ENCODE results near the gene PAK4. TPM values are rescaled to one million over a fixed set of nuclear protein-coding genes. Genes with fewer than 3 reads are reported as not detected.

PAK4 gene
- total and polyA plus RNA-seq, 2 of the 13 experiments (the other 11 are each of a cell fraction or from before 2014, with no cell fraction given) = 9.5 to 17.8 TPM

- no TSS peak for BruUV-seq (replicated peaks)
- Histone ChIP-seq H3K4me1 (ENCODE audit: insufficient read depth, low read length) (peaks cover 7% of the 10 kb centered on the region; the same call in 1 of the 2 replicates), H3K4me3 (replicated peaks in 1 of 3; ENCODE audit: insufficient read depth in 1 of 3, low read depth in 2 of 3, low read length in 3 of 3) (no peak overlapping the region), H4K20me1 (ENCODE audit: insufficient read depth, low read length) (no peaks in the 10 kb centered on the region), H3K27ac (ENCODE audit: extremely low read length, insufficient read depth, low read length) (no peak overlapping the region), H2AFZ (ENCODE audit: low read length) (no peak overlapping the region), H3K79me2 (ENCODE audit: insufficient read depth, low read length) (no peaks in the 10 kb centered on the region), H3K36me3 (replicated peaks in 1 of 2; ENCODE audit: control insufficient read depth in 1 of 2, insufficient read depth in 2 of 2, low read length in 2 of 2) (no peaks in the 10 kb centered on the region), H3K9ac (ENCODE audit: insufficient read depth, low read depth, low read length) (no peak overlapping the region), H3K9me3 (ENCODE audit: low read length) (no peaks in the 10 kb centered on the region), H3K27me3 (ENCODE audit: control insufficient read depth in 1 of 2, insufficient read depth in 2 of 2, low read length in 2 of 2) (peaks cover 3 to 27% of the 10 kb centered on the region in 2 experiments), H3K4me2 (ENCODE audit: low read depth, low read length) (no peak overlapping the region)
- ATAC-seq (no peak), FAIRE-seq (no peak), DNase-seq (ENCODE audit: low spot score) (no peak)
- intact Hi-C loops (cut with micrococcal nuclease; ENCODE audit: unreplicated experiment) (no loop called here), in situ Hi-C loops (cut with HindIII; ENCODE audit: extremely low pct_ligation_motif_present, low pct_unique_long_range_greater_than_20kb) (no loop called here)
- ChIA-PET CTCF (ENCODE audit: low intra/inter-chr PET ratio, low total read pairs) (no interaction called here), POLR2A (no interaction called here)
- TF ChIP-seq GTF2F1 (IDR thresholded peaks at IDR 0.05; ENCODE audit: low read length) = no peak
- no peak for TF ChIP-seq TBP (CRISPR knock-in tag; IDR thresholded peaks at IDR 0.05)
- TF ChIP-seq DRAP1 (CRISPR knock-in tag; IDR thresholded peaks at IDR 0.05) = no peak
- no peak for TF ChIP-seq ERF (CRISPR knock-in tag; IDR thresholded peaks at IDR 0.05)
- TF ChIP-seq NCOR1 (IDR thresholded peaks at IDR 0.05; ENCODE audit: borderline replicate concordance, low read length) = no peak
- TF ChIP-seq ZNF101 (CRISPR knock-in tag; IDR thresholded peaks at IDR 0.05; ENCODE audit: borderline replicate concordance, low read depth) = no peak
- TF ChIP-seq IKZF5 (CRISPR knock-in tag; IDR thresholded peaks at IDR 0.05) = no peak
- no peak for TF ChIP-seq ZBTB37 (CRISPR knock-in tag; IDR thresholded peaks at IDR 0.05)
- TF ChIP-seq SNRNP70 (IDR thresholded peaks at IDR 0.05; ENCODE audit: low read depth, low read length) = no peak
- TF ChIP-seq NONO (IDR thresholded peaks at IDR 0.05) = no peak
- TF ChIP-seq NONO (CRISPR knock-in tag; conservative IDR thresholded peaks at IDR 0.05) = no peak
- no peak for TF ChIP-seq NRL (CRISPR knock-in tag; IDR thresholded peaks at IDR 0.05; ENCODE audit: borderline replicate concordance)
- 24% methylated on average over 14 of the region's 15 CpGs for WGBS (ENCODE audit: low lambda C conversion rate)
These were observed 42.6 kb upstream of the PAK4 start for GRCh38 chr19:39082745-39083598.

All from HepG2 (cell line).